NCI-H1436 (cell line): ENCODE measurements around the gene IQCM.

Experiments used
- DNase-seq: peaks from one replicate; lab custom pipeline; 2025; lab: John Stamatoyannopoulos, UW

IQCM gene

GRCh38 chr4:149711593-149712365, 103.9 kb downstream of the IQCM start:
- DNase-seq: no peak

- DNase-seq: no peak
Measured at GRCh38 chr4:149709640-149710039, 106.0 kb downstream of the IQCM start.

GRCh38 chr4:149708513-149709130, 107.0 kb downstream of the IQCM start:
- no peak for DNase-seq

GRCh38 chr4:149707862-149708261, 107.8 kb downstream of the IQCM start:
- DNase-seq: no peak

- DNase-seq: no peak
Measured at GRCh38 chr4:149706942-149707341, 108.7 kb downstream of the IQCM start.

GRCh38 chr4:149702414-149703293, 113.0 kb downstream of the IQCM start:
- DNase-seq: no peak

GRCh38 chr4:149701435-149702156, 114.0 kb downstream of the IQCM start:
- no peak for DNase-seq

GRCh38 chr4:149700272-149700671, 115.4 kb downstream of the IQCM start:
- no peak for DNase-seq

GRCh38 chr4:149699642-149700041, 116.0 kb downstream of the IQCM start:
- no peak for DNase-seq

- DNase-seq: no peak
Measured at GRCh38 chr4:149690726-149691125, 124.9 kb downstream of the IQCM start.

- no peak for DNase-seq
Measured at GRCh38 chr4:149684516-149684915, 131.1 kb downstream of the IQCM start.

GRCh38 chr4:149676076-149676475, 139.6 kb downstream of the IQCM start:
- no peak for DNase-seq

- DNase-seq: no peak
Measured at GRCh38 chr4:149645790-149646189, 169.9 kb downstream of the IQCM start.

- no peak for DNase-seq
Measured at GRCh38 chr4:149638073-149638472, 177.6 kb downstream of the IQCM start.

GRCh38 chr4:149634368-149634767, 181.3 kb downstream of the IQCM start:
- DNase-seq: no peak

- DNase-seq: no peak
Measured at GRCh38 chr4:149631629-149632028, 184.0 kb downstream of the IQCM start.

GRCh38 chr4:149630064-149630463, 185.6 kb downstream of the IQCM start:
- no peak for DNase-seq

- no peak for DNase-seq
Measured at GRCh38 chr4:149605601-149606378, 209.9 kb downstream of the IQCM start.

GRCh38 chr4:149604827-149605226, 210.8 kb downstream of the IQCM start:
- DNase-seq: no peak

GRCh38 chr4:149595500-149595899, 220.1 kb downstream of the IQCM start:
- DNase-seq: no peak

- no peak for DNase-seq
Measured at GRCh38 chr4:149589826-149590225, 225.8 kb downstream of the IQCM start.
